ENCODE data around the gene CECR2.

The CECR2 gene

DNA sequence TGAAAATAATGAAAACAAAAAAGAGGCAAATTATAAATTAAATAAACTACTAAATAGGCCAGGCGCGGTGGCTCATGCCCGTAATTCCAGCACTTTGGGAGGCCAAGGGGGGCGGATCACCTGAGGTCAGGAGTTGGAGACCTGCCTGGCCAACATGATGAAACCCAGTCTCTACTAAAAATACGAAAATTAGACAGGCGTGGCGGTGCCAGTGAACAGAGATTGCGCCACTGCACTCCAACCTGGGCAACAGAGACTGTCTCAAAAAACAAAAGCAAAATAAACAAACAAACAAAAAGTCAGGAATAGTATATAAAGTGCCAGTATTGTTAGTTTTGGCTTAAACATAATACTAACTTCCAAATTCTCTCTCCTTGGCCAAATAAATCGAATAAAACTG is 37.6 kb upstream of the CECR2 start:
- Histone ChIP-seq H3K9me3 (replicated peaks; ENCODE audit: insufficient read depth, low read length) (no peaks in the 10 kb centered on the region), H3K4me2 (ENCODE audit: low read depth, low read length) (no peak overlapping the region), H3K4me3 (ENCODE audit: low read length) (no peak overlapping the region), H3K27ac (ENCODE audit: low read length) (no peak overlapping the region), H2AFZ (ENCODE audit: low read length) (no peak overlapping the region), H3K9ac (ENCODE audit: low read length) (no peak overlapping the region), H4K20me1 (ENCODE audit: insufficient read depth, low read length) (no peaks in the 10 kb centered on the region), H3F3A (ENCODE audit: insufficient read depth, low read length) (no peaks in the 10 kb centered on the region), H3K9me2 (replicated peaks; ENCODE audit: insufficient read depth, low read length) (no peaks in the 10 kb centered on the region), H3K79me2 (ENCODE audit: low read length) (no peaks in the 10 kb centered on the region), H3K36me3 (replicated peaks; ENCODE audit: insufficient read depth, low read length) (no peaks in the 10 kb centered on the region), H3K27me3 (replicated peaks; ENCODE audit: insufficient read depth, low read length) (no peaks in the 10 kb centered on the region), H3K4me1 (ENCODE audit: low read length) (no peaks in the 10 kb centered on the region)
- TF ChIP-seq CTCF (IDR thresholded peaks at IDR 0.05; ENCODE audit: low read length) = no peak
- TF ChIP-seq EZH2phosphoT487 (IDR thresholded peaks at IDR 0.05; ENCODE audit: low read length) = no peak
- no peak for TF ChIP-seq EZH2 (optimal IDR thresholded peaks at IDR 0.05; ENCODE audit: low read depth, low read length)
- no peak for DNase-seq

DNA sequence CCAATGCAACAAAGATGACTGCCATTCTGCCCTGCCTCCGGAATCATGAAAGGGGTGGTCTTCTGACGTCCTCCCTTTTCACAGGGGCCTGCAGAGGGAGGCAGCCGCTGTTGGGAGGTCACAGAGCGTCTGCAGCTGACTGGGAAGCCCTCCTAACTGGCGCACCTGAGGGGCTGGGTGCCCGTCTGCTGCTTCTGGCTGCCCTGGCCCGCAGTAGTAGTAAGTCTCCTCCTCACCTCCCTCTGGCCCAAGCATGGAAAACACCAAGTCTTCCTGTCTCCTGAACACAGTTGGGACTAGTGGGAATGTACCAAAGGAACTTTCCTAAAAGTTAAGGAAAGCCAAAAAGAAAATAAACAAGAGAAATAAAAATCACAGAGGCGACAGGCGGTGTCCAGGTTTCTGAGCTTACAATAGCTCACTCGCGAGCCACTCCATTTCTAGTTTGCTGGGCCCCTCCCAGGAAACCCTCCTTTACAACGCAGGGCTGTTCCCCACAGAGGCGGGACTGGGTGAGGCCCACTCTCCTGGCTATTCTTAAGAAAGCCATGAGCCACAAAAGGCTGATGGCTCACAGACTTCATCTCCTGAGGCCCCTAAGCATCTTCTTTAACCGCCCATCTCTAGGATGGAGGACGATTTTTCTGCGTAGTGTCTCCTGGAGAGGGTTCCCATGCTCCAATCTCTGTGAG is 37.0 kb upstream of the CECR2 start:
- Histone ChIP-seq H3F3A (ENCODE audit: insufficient read depth, low read length) (no peaks in the 10 kb centered on the region), H3K4me3 (ENCODE audit: low read length) (no peak overlapping the region), H3K36me3 (replicated peaks; ENCODE audit: insufficient read depth, low read length) (no peaks in the 10 kb centered on the region), H3K27ac (ENCODE audit: low read length) (no peak overlapping the region), H3K4me2 (ENCODE audit: low read depth, low read length) (no peak overlapping the region), H3K79me2 (ENCODE audit: low read length) (no peaks in the 10 kb centered on the region), H3K9me3 (replicated peaks; ENCODE audit: insufficient read depth, low read length) (no peaks in the 10 kb centered on the region), H3K9ac (ENCODE audit: low read length) (no peak overlapping the region), H3K4me1 (ENCODE audit: low read length) (no peaks in the 10 kb centered on the region), H3K27me3 (replicated peaks; ENCODE audit: insufficient read depth, low read length) (no peaks in the 10 kb centered on the region), H2AFZ (ENCODE audit: low read length) (no peak overlapping the region), H4K20me1 (ENCODE audit: insufficient read depth, low read length) (no peaks in the 10 kb centered on the region), H3K9me2 (replicated peaks; ENCODE audit: insufficient read depth, low read length) (no peaks in the 10 kb centered on the region)
- no peak for DNase-seq
- TF ChIP-seq EZH2 (optimal IDR thresholded peaks at IDR 0.05; ENCODE audit: low read depth, low read length) (no peak), EZH2phosphoT487 (IDR thresholded peaks at IDR 0.05; ENCODE audit: low read length) (no peak), CTCF (IDR thresholded peaks at IDR 0.05; ENCODE audit: low read length) (no peak)

GRCh38 chr22:17334059-17334458 is 35.2 kb upstream of the CECR2 start:
- Histone ChIP-seq H3F3A (ENCODE audit: insufficient read depth, low read length) (no peaks in the 10 kb centered on the region), H3K27me3 (replicated peaks; ENCODE audit: insufficient read depth, low read length) (no peaks in the 10 kb centered on the region), H3K9ac (ENCODE audit: low read length) (no peak overlapping the region), H3K4me2 (ENCODE audit: low read depth, low read length) (no peak overlapping the region), H3K36me3 (replicated peaks; ENCODE audit: insufficient read depth, low read length) (no peaks in the 10 kb centered on the region), H3K9me3 (replicated peaks; ENCODE audit: insufficient read depth, low read length) (no peaks in the 10 kb centered on the region), H3K27ac (ENCODE audit: low read length) (no peak overlapping the region), H2AFZ (ENCODE audit: low read length) (no peak overlapping the region), H3K4me3 (ENCODE audit: low read length) (no peak overlapping the region), H3K4me1 (ENCODE audit: low read length) (no peaks in the 10 kb centered on the region), H3K9me2 (replicated peaks; ENCODE audit: insufficient read depth, low read length) (no peaks in the 10 kb centered on the region), H3K79me2 (ENCODE audit: low read length) (no peaks in the 10 kb centered on the region), H4K20me1 (ENCODE audit: insufficient read depth, low read length) (no peaks in the 10 kb centered on the region)
- TF ChIP-seq EZH2 (optimal IDR thresholded peaks at IDR 0.05; ENCODE audit: low read depth, low read length) (no peak), CTCF (IDR thresholded peaks at IDR 0.05; ENCODE audit: low read length) (no peak), EZH2phosphoT487 (IDR thresholded peaks at IDR 0.05; ENCODE audit: low read length) (no peak)
- no peak for DNase-seq
